Neural cell (in vitro differentiated cells): Measurements from ENCODE around the gene CXCL6. TPM values are rescaled to one million over a fixed set of nuclear protein-coding genes. Genes with fewer than 3 reads are reported as not detected.

Experiments
- H2AFZ ChIP-seq: fragments of 200-600, 300-800 bp; sonication (generic), shearing (Covaris generic); 2 replicates; pipeline ENCODE4 v1.6.0; 2014; ENCODE audit warnings: low read depth, mild to moderate bottlenecking, antibody characterized with exemption, low read length, moderate library complexity
- H3F3A ChIP-seq: fragments of 200-600 bp; shearing (Covaris generic); 2 replicates; pipeline ENCODE4 v1.6.1; 2016; ENCODE audit warnings: mild to moderate bottlenecking, moderate library complexity, mixed read lengths, antibody characterized with exemption, low read length; ENCODE audit not compliant: insufficient read depth, poor library complexity, severe bottlenecking
- H3K27ac ChIP-seq: fragments of 200-600, 300-800 bp; sonication (generic), shearing (Covaris generic); 2 replicates; pipeline ENCODE4 v1.5.1; 2014; ENCODE audit warnings: mild to moderate bottlenecking, low read length, moderate library complexity
- H3K27me3 ChIP-seq: fragments of 300-800, 200-600 bp; sonication (generic), shearing (Covaris generic); 2 replicates; pipeline ENCODE4 v1.6.0; 2014; ENCODE audit warnings: mild to moderate bottlenecking, low read depth, low read length, moderate library complexity; ENCODE audit not compliant: insufficient read depth
- H3K36me3 ChIP-seq: fragments of 300-800, 200-600 bp; sonication (generic), shearing (Covaris generic); 2 replicates; pipeline ENCODE4 v1.5.1; 2014; ENCODE audit warnings: mild to moderate bottlenecking, antibody characterized with exemption, low read length, moderate library complexity; ENCODE audit not compliant: insufficient read depth
- H3K4me2 ChIP-seq: fragments of 300-800, 200-600 bp; sonication (generic), shearing (Covaris generic); 2 replicates; pipeline ENCODE4 v1.6.0; 2014; ENCODE audit warnings: mild to moderate bottlenecking, low read length
- H3K4me3 ChIP-seq: fragments of 300-800, 200-600 bp; sonication (generic), shearing (Covaris generic); 2 replicates; pipeline ENCODE4 v1.5.1; 2014; ENCODE audit warnings: mild to moderate bottlenecking, low read length, moderate library complexity
- H3K79me2 ChIP-seq: fragments of 200-600 bp; shearing (Covaris generic); replicated peaks from 2 replicates; pipeline ENCODE4 v1.6.0; 2014; ENCODE audit warnings: mild to moderate bottlenecking, low read length, moderate library complexity; ENCODE audit not compliant: insufficient read depth
- H3K9ac ChIP-seq: fragments of 300-800, 200-600 bp; sonication (generic), shearing (Covaris generic); 2 replicates; pipeline ENCODE4 v1.6.1; 2016; ENCODE audit warnings: mild to moderate bottlenecking, low read length, mixed read lengths
- H3K9me2 ChIP-seq: fragments of 200-600 bp; shearing (Covaris generic); 2 replicates; pipeline ENCODE4 v1.6.1; 2016; ENCODE audit warnings: mild to moderate bottlenecking, low read length, mixed read lengths; ENCODE audit not compliant: insufficient read depth
- H3K9me3 ChIP-seq: fragments of 200-600, 300-800 bp; sonication (generic), shearing (Covaris generic); 2 replicates; pipeline ENCODE4 v1.6.1; 2016; ENCODE audit warnings: mild to moderate bottlenecking, mixed run types, low read length, moderate library complexity, mixed read lengths
- H4K20me1 ChIP-seq: fragments of 200-600 bp; shearing (Covaris generic); 2 replicates; pipeline ENCODE4 v1.6.1; 2016; ENCODE audit warnings: mild to moderate bottlenecking, mixed run types; ENCODE audit not compliant: insufficient read depth
- EP300 ChIP-seq: fragments of 450-650 bp; conservative IDR thresholded peaks from 2 replicates; pipeline ENCODE4 v1.6.1; 2014; ENCODE audit warnings: antibody characterized with exemption, mild to moderate bottlenecking, moderate library complexity; ENCODE audit not compliant: poor library complexity, severe bottlenecking
- EZH2 ChIP-seq: fragments of 200-600, 300-800 bp; shearing (Covaris generic), sonication (generic); IDR thresholded peaks from 2 replicates; pipeline ENCODE4 v1.6.1; 2014; ENCODE audit warnings: antibody characterized with exemption, low read length, borderline replicate concordance, mild to moderate bottlenecking; ENCODE audit not compliant: insufficient read depth, poor library complexity, severe bottlenecking
- MXI1 ChIP-seq: fragments of 450-650 bp; conservative IDR thresholded peaks from 2 replicates; pipeline ENCODE4 v1.6.1; 2014; ENCODE audit warnings: antibody characterized with exemption, mild to moderate bottlenecking; ENCODE audit not compliant: poor library complexity, severe bottlenecking
- POLR2AphosphoS5 ChIP-seq: IDR thresholded peaks from 2 replicates; pipeline ENCODE4 v1.6.1; 2012
- RAD21 ChIP-seq: fragments of 450-650 bp; conservative IDR thresholded peaks from 2 replicates; pipeline ENCODE4 v1.6.1; 2014; ENCODE audit warnings: antibody characterized with exemption, mild to moderate bottlenecking, moderate library complexity
- SMC3 ChIP-seq: fragments of 450-650 bp; conservative IDR thresholded peaks from 2 replicates; pipeline ENCODE4 v1.6.1; 2014; ENCODE audit warnings: antibody characterized with exemption, mild to moderate bottlenecking, moderate library complexity; ENCODE audit not compliant: poor library complexity
- TAF1 ChIP-seq: IDR thresholded peaks from 2 replicates; pipeline ENCODE4 v1.6.1; 2012; ENCODE audit warnings: low read depth
- polyA plus RNA-seq: library from polyadenylated mRNA; depleted of rRNA; stranded (reverse); fragments of >200 nt; gene quantifications from 2 replicates; pipeline ENCODE4 v1.2.3, GENCODE V29; 2014
- TF ChIP-seq, protein P1 (sequence below): fragments of 450-650 bp; IDR thresholded peaks from 2 replicates; pipeline ENCODE4 v1.5.1; 2014; ENCODE audit warnings: antibody characterized with exemption, mild to moderate bottlenecking, moderate library complexity; ENCODE audit not compliant: poor library complexity, severe bottlenecking
- TF ChIP-seq, protein P2 (sequence below): IDR thresholded peaks from 2 replicates; pipeline ENCODE4 v1.6.1; 2012; ENCODE audit warnings: borderline replicate concordance

CXCL6 gene
- polyA plus RNA-seq, 1 donor from 2014 or later = not detected

GRCh38 chr4:73869130-73870055, 32.9 kb downstream of the CXCL6 start, which contains the start of gene CXCL1:
Gene CXCL1, plus strand, starts transcription at chr4:73869393. Its CDS starts 78 bp downstream, at chr4:73869471.
- Histone ChIP-seq H3K9ac (no peak within 1 kb of the TSS), H3K4me3 (peak within 1 kb of the TSS; percentile 67)

DNA sequence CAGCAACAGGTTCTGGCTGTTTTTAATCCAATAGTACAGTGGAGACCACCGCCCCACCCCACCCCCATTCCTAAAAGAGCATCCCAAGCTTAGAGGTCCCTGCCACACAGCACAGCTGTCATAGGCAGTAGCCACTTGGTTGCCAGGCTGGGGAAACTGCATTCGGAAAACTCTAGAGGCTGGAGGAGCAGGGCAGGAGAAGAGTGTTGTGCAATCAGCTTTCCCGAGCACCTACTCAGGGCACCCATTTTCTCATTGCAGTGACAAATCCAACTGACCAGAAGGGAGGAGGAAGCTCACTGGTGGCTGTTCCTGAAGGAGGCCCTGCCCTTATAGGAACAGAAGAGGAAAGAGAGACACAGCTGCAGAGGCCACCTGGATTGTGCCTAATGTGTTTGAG, 33.8 kb downstream of the CXCL6 start:
- Histone ChIP-seq H3K9me3 (no peaks in the 10 kb centered on the region), H3K27me3 (peaks cover 27% of the 10 kb centered on the region), H3F3A (no peaks in the 10 kb centered on the region), H2AFZ (no peak overlapping the region), H3K4me2 (no peak overlapping the region), H3K9ac (no peak overlapping the region), H3K36me3 (no peaks in the 10 kb centered on the region), H3K4me3 (no peak overlapping the region), H3K9me2 (no peaks in the 10 kb centered on the region), H3K27ac (no peak overlapping the region), H3K79me2 (no peaks in the 10 kb centered on the region), H4K20me1 (no peaks in the 10 kb centered on the region)
- TF ChIP-seq EZH2 (no peak), POLR2AphosphoS5 (no peak), RAD21 (no peak), MXI1 (no peak), SMC3 (no peak), TAF1 (no peak)
- TF ChIP-seq, protein P1, sequence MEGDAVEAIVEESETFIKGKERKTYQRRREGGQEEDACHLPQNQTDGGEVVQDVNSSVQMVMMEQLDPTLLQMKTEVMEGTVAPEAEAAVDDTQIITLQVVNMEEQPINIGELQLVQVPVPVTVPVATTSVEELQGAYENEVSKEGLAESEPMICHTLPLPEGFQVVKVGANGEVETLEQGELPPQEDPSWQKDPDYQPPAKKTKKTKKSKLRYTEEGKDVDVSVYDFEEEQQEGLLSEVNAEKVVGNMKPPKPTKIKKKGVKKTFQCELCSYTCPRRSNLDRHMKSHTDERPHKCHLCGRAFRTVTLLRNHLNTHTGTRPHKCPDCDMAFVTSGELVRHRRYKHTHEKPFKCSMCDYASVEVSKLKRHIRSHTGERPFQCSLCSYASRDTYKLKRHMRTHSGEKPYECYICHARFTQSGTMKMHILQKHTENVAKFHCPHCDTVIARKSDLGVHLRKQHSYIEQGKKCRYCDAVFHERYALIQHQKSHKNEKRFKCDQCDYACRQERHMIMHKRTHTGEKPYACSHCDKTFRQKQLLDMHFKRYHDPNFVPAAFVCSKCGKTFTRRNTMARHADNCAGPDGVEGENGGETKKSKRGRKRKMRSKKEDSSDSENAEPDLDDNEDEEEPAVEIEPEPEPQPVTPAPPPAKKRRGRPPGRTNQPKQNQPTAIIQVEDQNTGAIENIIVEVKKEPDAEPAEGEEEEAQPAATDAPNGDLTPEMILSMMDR = no peak
- TF ChIP-seq, protein P2, sequence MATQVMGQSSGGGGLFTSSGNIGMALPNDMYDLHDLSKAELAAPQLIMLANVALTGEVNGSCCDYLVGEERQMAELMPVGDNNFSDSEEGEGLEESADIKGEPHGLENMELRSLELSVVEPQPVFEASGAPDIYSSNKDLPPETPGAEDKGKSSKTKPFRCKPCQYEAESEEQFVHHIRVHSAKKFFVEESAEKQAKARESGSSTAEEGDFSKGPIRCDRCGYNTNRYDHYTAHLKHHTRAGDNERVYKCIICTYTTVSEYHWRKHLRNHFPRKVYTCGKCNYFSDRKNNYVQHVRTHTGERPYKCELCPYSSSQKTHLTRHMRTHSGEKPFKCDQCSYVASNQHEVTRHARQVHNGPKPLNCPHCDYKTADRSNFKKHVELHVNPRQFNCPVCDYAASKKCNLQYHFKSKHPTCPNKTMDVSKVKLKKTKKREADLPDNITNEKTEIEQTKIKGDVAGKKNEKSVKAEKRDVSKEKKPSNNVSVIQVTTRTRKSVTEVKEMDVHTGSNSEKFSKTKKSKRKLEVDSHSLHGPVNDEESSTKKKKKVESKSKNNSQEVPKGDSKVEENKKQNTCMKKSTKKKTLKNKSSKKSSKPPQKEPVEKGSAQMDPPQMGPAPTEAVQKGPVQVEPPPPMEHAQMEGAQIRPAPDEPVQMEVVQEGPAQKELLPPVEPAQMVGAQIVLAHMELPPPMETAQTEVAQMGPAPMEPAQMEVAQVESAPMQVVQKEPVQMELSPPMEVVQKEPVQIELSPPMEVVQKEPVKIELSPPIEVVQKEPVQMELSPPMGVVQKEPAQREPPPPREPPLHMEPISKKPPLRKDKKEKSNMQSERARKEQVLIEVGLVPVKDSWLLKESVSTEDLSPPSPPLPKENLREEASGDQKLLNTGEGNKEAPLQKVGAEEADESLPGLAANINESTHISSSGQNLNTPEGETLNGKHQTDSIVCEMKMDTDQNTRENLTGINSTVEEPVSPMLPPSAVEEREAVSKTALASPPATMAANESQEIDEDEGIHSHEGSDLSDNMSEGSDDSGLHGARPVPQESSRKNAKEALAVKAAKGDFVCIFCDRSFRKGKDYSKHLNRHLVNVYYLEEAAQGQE = no peak

More at GRCh38 chr4:73869130-73870055, 32.9 kb downstream of the CXCL6 start, which contains the start of gene CXCL1:
- H3K4me2 ChIP-seq = no peak within 1 kb of the TSS
- TF ChIP-seq POLR2AphosphoS5 = no peak
- no peak for TF ChIP-seq SMC3
- TF ChIP-seq EP300 = no peak
- TF ChIP-seq, protein P1 = no peak
- TF ChIP-seq RAD21 = no peak
- TF ChIP-seq TAF1 = no peak
- TF ChIP-seq, protein P2 = no peak
- TF ChIP-seq MXI1 = no peak
- TF ChIP-seq EZH2 = no peak
- H2AFZ ChIP-seq = no peak within 1 kb of the TSS
- H3K27ac ChIP-seq = no peak within 1 kb of the TSS
- H4K20me1 ChIP-seq = no peaks in the 10 kb centered on the region
- H3K36me3 ChIP-seq = no peaks in the 10 kb centered on the region
- H3K27me3 ChIP-seq = peaks cover 27% of the 10 kb centered on the region
- H3F3A ChIP-seq = no peaks in the 10 kb centered on the region
- H3K9me2 ChIP-seq = no peaks in the 10 kb centered on the region
- no peaks in the 10 kb centered on the region for H3K79me2 ChIP-seq
- H3K9me3 ChIP-seq = no peaks in the 10 kb centered on the region
